H1 (cell line): ENCODE data around the gene MCMBP. TPM values are rescaled to one million over a fixed set of nuclear protein-coding genes. Genes with fewer than 3 reads are reported as not detected.

ENCODE experiments used
- CTCF ChIA-PET: fragments of 300-600 bp; sonication (Branson Sonifier 250); formaldehyde crosslinking; loops from one replicate; lab custom pipeline; 2021; ENCODE audit not compliant: partially characterized antibody; lab: Charles Lee
- POLR2A ChIA-PET: fragments of 300-600 bp; sonication (Branson Sonifier 250); formaldehyde crosslinking; loops from one replicate; lab custom pipeline; 2021; ENCODE audit warnings: inconsistent platforms; ENCODE audit not compliant: partially characterized antibody; lab: Charles Lee
- DNase-seq, 2 experiments: peaks; one replicate each; pipeline versions ENCODE4 v3.0.0 to v3.0.0-alpha.2; 2010 to 2022; ENCODE audit warnings: low spot score in 2 of 2, low read depth in 1 of 2, mixed read lengths in 1 of 2
- FAIRE-seq: peaks from 2 replicates; lab custom pipeline; 2011; peaks lifted over from hg19 to GRCh38; lab: Jason Lieb, UNC
- H2AFZ ChIP-seq: 2 replicates; pipeline ENCODE4 v1.8.1; 2012; ENCODE audit warnings: low read length, inconsistent platforms
- H2AK5ac ChIP-seq: 2 replicates; pipeline ENCODE4 v1.6.1; 2013; ENCODE audit warnings: low read depth, low read length
- H2BK120ac ChIP-seq: replicated peaks from 2 replicates; pipeline ENCODE3; 2013; ENCODE audit warnings: low read depth, low read length, inconsistent platforms
- H2BK12ac ChIP-seq: 2 replicates; pipeline ENCODE4 v1.6.1; 2013; ENCODE audit warnings: low read depth, low read length
- H2BK15ac ChIP-seq: 2 replicates; pipeline ENCODE4 v1.6.1; 2013; ENCODE audit warnings: low read length
- H2BK20ac ChIP-seq: 2 replicates; pipeline ENCODE4 v1.6.1; 2013; ENCODE audit warnings: low read length
- H2BK5ac ChIP-seq: 2 replicates; pipeline ENCODE4 v1.6.1; 2013; ENCODE audit warnings: low read depth, low read length
- H3K14ac ChIP-seq: 2 replicates; pipeline ENCODE4 v1.6.1; 2013; ENCODE audit warnings: inconsistent platforms; ENCODE audit not compliant: insufficient read length
- H3K18ac ChIP-seq: 2 replicates; pipeline ENCODE4 v1.6.1; 2013; ENCODE audit warnings: low read length; ENCODE audit errors: extremely low read depth
- H3K23ac ChIP-seq: 2 replicates; pipeline ENCODE4 v1.6.1; 2013; ENCODE audit warnings: inconsistent platforms; ENCODE audit not compliant: insufficient read length
- H3K23me2 ChIP-seq: 2 replicates; pipeline ENCODE4 v1.6.1; 2013; ENCODE audit warnings: low read depth, low read length
- H3K27ac ChIP-seq: 2 replicates; pipeline ENCODE4 v1.6.1; 2011; ENCODE audit warnings: low read depth, low read length, inconsistent platforms
- H3K27me3 ChIP-seq, 4 experiments: replicated peaks in 1 of 4; 1 replicate in 1 of 4; 2 replicates in 3 of 4; pipeline versions ENCODE4 v1.6.1 to v1.8.1; 2011 to 2013; ENCODE audit warnings: low read length in 3 of 4, mild to moderate bottlenecking in 3 of 4, inconsistent platforms in 2 of 4, mixed read lengths in 2 of 4, moderate library complexity in 1 of 4; ENCODE audit not compliant: control insufficient read depth in 3 of 4, insufficient read depth in 3 of 4; ENCODE audit errors: extremely low read depth in 1 of 4
- H3K36me3 ChIP-seq, 4 experiments: 2 replicates each; pipeline versions ENCODE4 v1.6.1 to v1.8.1; 2011 to 2013; ENCODE audit warnings: mild to moderate bottlenecking in 4 of 4, low read length in 3 of 4, moderate library complexity in 2 of 4, control low read depth in 1 of 4, inconsistent platforms in 1 of 4; ENCODE audit not compliant: insufficient read depth in 4 of 4, control insufficient read depth in 2 of 4
- H3K4ac ChIP-seq: replicated peaks from 2 replicates; pipeline ENCODE3; 2013; ENCODE audit warnings: low read length, low read depth, mixed read lengths, inconsistent platforms; ENCODE audit not compliant: insufficient read length
- H3K4me1 ChIP-seq, 4 experiments: replicated peaks in 1 of 4; 1 replicate in 1 of 4; 2 replicates in 3 of 4; pipeline versions ENCODE4 v1.6.1 to v1.8.1; 2011 to 2013; ENCODE audit warnings: low read length in 3 of 4, inconsistent platforms in 2 of 4, mixed read lengths in 1 of 4; ENCODE audit not compliant: insufficient read depth in 4 of 4, control insufficient read depth in 3 of 4
- H3K4me2 ChIP-seq, 2 experiments: 2 replicates each; pipeline versions ENCODE4 v1.6.1 to v1.8.1; 2011 to 2013; ENCODE audit warnings: low read depth in 2 of 2, low read length in 2 of 2, control low read depth in 1 of 2, inconsistent platforms in 1 of 2, mild to moderate bottlenecking in 1 of 2; ENCODE audit not compliant: insufficient read depth in 1 of 2
- H3K4me3 ChIP-seq, 4 experiments: fragments of 200-600, 300-600 bp in 1 of 4; sonication (generic), shearing (Covaris generic), sonication (Bioruptor Twin) in 1 of 4; 2 replicates each; pipeline versions ENCODE4 v1.5.1 to v1.8.1; 2011 to 2016; ENCODE audit warnings: low read length in 4 of 4, low read depth in 3 of 4, control low read depth in 2 of 4, inconsistent platforms in 2 of 4, mild to moderate bottlenecking in 2 of 4, mixed read lengths in 1 of 4, moderate library complexity in 1 of 4; ENCODE audit not compliant: insufficient read depth in 2 of 4; ENCODE audit errors: extremely low read depth in 1 of 4
- H3K56ac ChIP-seq: replicated peaks from 2 replicates; pipeline ENCODE3; 2013; ENCODE audit warnings: low read depth, mild to moderate bottlenecking, mixed read lengths, low read length, inconsistent platforms; ENCODE audit not compliant: insufficient read length
- H3K79me1 ChIP-seq: 2 replicates; pipeline ENCODE4 v1.6.1; 2013; ENCODE audit warnings: low read depth, low read length, control low read depth
- H3K79me2 ChIP-seq, 2 experiments: 2 replicates each; pipeline versions ENCODE4 v1.6.1 to v1.8.1; 2012 to 2013; ENCODE audit warnings: low read length in 2 of 2, mild to moderate bottlenecking in 2 of 2, inconsistent platforms in 1 of 2; ENCODE audit not compliant: insufficient read depth in 2 of 2, control insufficient read depth in 1 of 2
- H3K9ac ChIP-seq, 4 experiments: replicated peaks in 1 of 4; 1 replicate in 1 of 4; 2 replicates in 3 of 4; pipeline versions ENCODE4 v1.6.1 to v1.8.1; 2011 to 2013; ENCODE audit warnings: low read depth in 3 of 4, low read length in 3 of 4, control low read depth in 2 of 4, mild to moderate bottlenecking in 2 of 4, moderate library complexity in 2 of 4, inconsistent platforms in 1 of 4; ENCODE audit errors: extremely low read depth in 1 of 4
- H3K9me3 ChIP-seq, 2 experiments: 2 replicates each; pipeline versions ENCODE4 v1.6.1 to v1.8.1; 2012 to 2013; ENCODE audit warnings: mild to moderate bottlenecking in 2 of 2, moderate library complexity in 2 of 2, control low read depth in 1 of 2, inconsistent platforms in 1 of 2, low read depth in 1 of 2, low read length in 1 of 2, mixed read lengths in 1 of 2; ENCODE audit not compliant: insufficient read depth in 2 of 2
- H4K20me1 ChIP-seq, 2 experiments: replicated peaks in 1 of 2; 2 replicates each; pipeline versions ENCODE3 to v1.8.1; 2011 to 2013; ENCODE audit warnings: inconsistent platforms in 2 of 2, low read length in 2 of 2, mild to moderate bottlenecking in 1 of 2; ENCODE audit not compliant: insufficient read depth in 2 of 2, control insufficient read depth in 1 of 2
- H4K5ac ChIP-seq: 2 replicates; pipeline ENCODE4 v1.6.1; 2013; ENCODE audit warnings: low read length, low read depth, mixed read lengths, inconsistent platforms; ENCODE audit not compliant: insufficient read length
- H4K8ac ChIP-seq: 2 replicates; pipeline ENCODE4 v1.8.0; 2013; ENCODE audit warnings: mild to moderate bottlenecking, moderate library complexity, low read length, inconsistent platforms; ENCODE audit not compliant: insufficient read depth; ENCODE audit errors: extremely low read depth
- H4K91ac ChIP-seq: replicated peaks from 2 replicates; pipeline ENCODE3; 2013; ENCODE audit warnings: low read length, mixed read lengths, inconsistent platforms; ENCODE audit not compliant: insufficient read length
- EP300 ChIP-seq, 2 experiments: IDR thresholded peaks; 1 replicate in 1 of 2; 2 replicates in 1 of 2; pipeline ENCODE4 v1.6.1; 2011 to 2012; ENCODE audit warnings: low read depth in 2 of 2, low read length in 2 of 2, mild to moderate bottlenecking in 2 of 2, borderline replicate concordance in 1 of 2, inconsistent platforms in 1 of 2, moderate library complexity in 1 of 2
- HDAC2 ChIP-seq, 2 experiments: fragments of 300-600 bp in 1 of 2; sonication (generic) in 1 of 2; IDR thresholded peaks; 2 replicates each; pipeline ENCODE4 v1.6.1; 2011 to 2012; ENCODE audit warnings: low read depth in 2 of 2, low read length in 2 of 2, mild to moderate bottlenecking in 2 of 2, moderate library complexity in 2 of 2, borderline replicate concordance in 1 of 2, inconsistent platforms in 1 of 2
- JUND ChIP-seq: IDR thresholded peaks from 2 replicates; pipeline ENCODE4 v1.6.1; 2011; ENCODE audit warnings: mild to moderate bottlenecking, improper control_type of control experiment, low read length
- NRF1 ChIP-seq: IDR thresholded peaks from 2 replicates; pipeline ENCODE4 v1.6.1; 2011; ENCODE audit warnings: mild to moderate bottlenecking, low read depth, low read length, improper control_type of control experiment
- RAD21 ChIP-seq, 2 experiments: IDR thresholded peaks in 1 of 2; conservative IDR thresholded peaks in 1 of 2; 2 replicates each; pipeline ENCODE4 v1.6.1; 2011; ENCODE audit warnings: low read depth in 2 of 2, low read length in 2 of 2, improper control_type of control experiment in 1 of 2, inconsistent platforms in 1 of 2, mild to moderate bottlenecking in 1 of 2, moderate library complexity in 1 of 2
- RBBP5 ChIP-seq: IDR thresholded peaks from 2 replicates; pipeline ENCODE4 v1.7.1; 2012; ENCODE audit warnings: low read depth, mild to moderate bottlenecking, inconsistent platforms, low read length, moderate library complexity, borderline replicate concordance
- RNF2 ChIP-seq: fragments of 200-900, 300-1000 bp; sonication (generic); IDR thresholded peaks from 2 replicates; pipeline ENCODE4 v1.7.1; 2016; ENCODE audit warnings: borderline replicate concordance, low read depth, mild to moderate bottlenecking, antibody characterized with exemption, low read length; ENCODE audit not compliant: poor library complexity, severe bottlenecking; ENCODE audit errors: missing control alignments
- RXRA ChIP-seq: IDR thresholded peaks from 2 replicates; pipeline ENCODE4 v1.6.1; 2011; ENCODE audit warnings: low read depth, mild to moderate bottlenecking, low read length, moderate library complexity; ENCODE audit not compliant: insufficient read depth
- SIN3A ChIP-seq, 2 experiments: IDR thresholded peaks in 1 of 2; conservative IDR thresholded peaks in 1 of 2; 2 replicates each; pipeline ENCODE4 v1.6.1; 2011 to 2012; ENCODE audit warnings: low read length in 2 of 2, improper control_type of control experiment in 1 of 2, low read depth in 1 of 2, mild to moderate bottlenecking in 1 of 2
- SP2 ChIP-seq: IDR thresholded peaks from 2 replicates; pipeline ENCODE4 v1.6.1; 2012; ENCODE audit warnings: mild to moderate bottlenecking, low read length, inconsistent platforms
- WGBS, 2 experiments: shearing (Covaris generic) in 1 of 2; methylation state at CpG; one replicate each; pipeline versions ENCODE4 v1.1.6 to v1.1.7; 2013 to 2015; ENCODE audit warnings: low lambda C conversion rate in 2 of 2, mixed read lengths in 2 of 2, inconsistent platforms in 1 of 2, low coverage in 1 of 2, missing lambda C conversion rate in 1 of 2; ENCODE audit not compliant: insufficient replicate concordance in 2 of 2, insufficient coverage in 1 of 2, insufficient read length in 1 of 2; ENCODE audit errors: extremely low coverage in 1 of 2, missing lambda C conversion rate in 1 of 2; 5-methylcytosine and 5-hydroxymethylcytosine counted together
- polyA plus RNA-seq, 7 experiments: library from polyadenylated mRNA; depleted of rRNA in 3 of 7; stranded (reverse) in 5 of 7; unstranded in 2 of 7; fragments of >200 nt in 5 of 7; fragments of 200-250 nt in 2 of 7; gene quantifications; 1 replicate in 5 of 7; 2 replicates in 1 of 7; 4 replicates in 1 of 7; pipeline versions ENCODE4 v1.2.1 to v1.2.3, GENCODE V29; 2011 to 2013; ENCODE audit warnings: missing spikeins in 2 of 7, mixed read lengths in 2 of 7
- total RNA-seq: library from RNA; stranded (reverse); fragmentation: NEBNext Ultra II Directional; extraction: Animal tissue kit (Norgen Biotek cat#: 25700); gene quantifications from 2 replicates; pipeline ENCODE4 v1.2.1, GENCODE V29; 2021
- TF ChIP-seq, protein P1 (sequence below): IDR thresholded peaks from 2 replicates; pipeline ENCODE4 v1.6.1; 2011; ENCODE audit warnings: low read length, improper control_type of control experiment

MCMBP gene
- total and polyA plus RNA-seq, 2 of the 8 experiments (the other 6 are each of a cell fraction or from before 2014, with no cell fraction given) = 67.3 to 81.7 TPM

- peaks cover 11 to 90% (median 50%) of the 10 kb centered on the region in 4 experiments for H3K36me3 ChIP-seq
- H3K9ac ChIP-seq = no peak overlapping the region
- H3K14ac ChIP-seq = no peak overlapping the region
- no peak overlapping the region for H3K27ac ChIP-seq
- no peak overlapping the region for H3K18ac ChIP-seq
- H3K4me1 ChIP-seq = no peaks in the 10 kb centered on the region
- WGBS, 2 experiments = 90% methylated on average over 11 of the region's 11 CpGs; no CpG with 5 or more reads in 1 of the 2 experiments
- H4K5ac ChIP-seq = no peak overlapping the region
- H4K8ac ChIP-seq = no peak overlapping the region
- no peak overlapping the region for H3K4ac ChIP-seq
- no peaks in the 10 kb centered on the region for H3K23me2 ChIP-seq
- no peaks in the 10 kb centered on the region; the same call in 1 of the 2 replicates for H3K79me1 ChIP-seq
- H3K4me2 ChIP-seq = no peak overlapping the region
- peaks cover under 1 to 2% of the 10 kb centered on the region in 2 experiments for H4K20me1 ChIP-seq
- no peaks in the 10 kb centered on the region for H3K27me3 ChIP-seq
- H2BK20ac ChIP-seq = no peak overlapping the region
- no peak overlapping the region for H2AFZ ChIP-seq
- ChIA-PET CTCF (interaction anchor here (0.5 to 2.2 kb wide), 6 partner anchors 10 to 1263 kb away, joined by 3 to 18 read pairs (median 4); no protein-coding TSS in a partner anchor), POLR2A (interaction anchor here (1.5 to 2.3 kb wide), 2 partner anchors 13 to 41 kb away, joined by 4 to 10 read pairs; partner anchors contain the start of gene MCMBP)
- no peak overlapping the region for H2BK5ac ChIP-seq
- H3K79me2 ChIP-seq = no peaks in the 10 kb centered on the region
- H2AK5ac ChIP-seq = no peak overlapping the region
- DNase-seq = no peak
- FAIRE-seq = no peak
- no peak overlapping the region for H2BK15ac ChIP-seq
- no peak overlapping the region for H2BK12ac ChIP-seq
- H3K9me3 ChIP-seq = no peaks in the 10 kb centered on the region
- H2BK120ac ChIP-seq = no peak overlapping the region
- no peak overlapping the region for H3K4me3 ChIP-seq
- no peak overlapping the region for H3K56ac ChIP-seq
- H4K91ac ChIP-seq = no peak overlapping the region
- no peak overlapping the region for H3K23ac ChIP-seq
- TF ChIP-seq RNF2 (no peak), EP300 (IDR thresholded peaks at IDR 0.05; ENCODE audit: borderline replicate concordance in 1 of 2, low read depth in 2 of 2, low read length in 2 of 2) (no peak), SP2 (no peak), RAD21 (IDR thresholded peaks at IDR 0.05 in 1 of 2, conservative IDR thresholded peaks at IDR 0.05 in 1 of 2; ENCODE audit: low read depth in 2 of 2, low read length in 2 of 2) (no peak), HDAC2 (IDR thresholded peaks at IDR 0.05; ENCODE audit: borderline replicate concordance in 1 of 2, low read depth in 2 of 2, low read length in 2 of 2) (no peak), JUND (no peak), RBBP5 (no peak), NRF1 (no peak), SIN3A (conservative IDR thresholded peaks at IDR 0.05 in 1 of 2, IDR thresholded peaks at IDR 0.05 in 1 of 2; ENCODE audit: low read depth in 1 of 2, low read length in 2 of 2) (no peak), RXRA (no peak)
- TF ChIP-seq, protein P1, sequence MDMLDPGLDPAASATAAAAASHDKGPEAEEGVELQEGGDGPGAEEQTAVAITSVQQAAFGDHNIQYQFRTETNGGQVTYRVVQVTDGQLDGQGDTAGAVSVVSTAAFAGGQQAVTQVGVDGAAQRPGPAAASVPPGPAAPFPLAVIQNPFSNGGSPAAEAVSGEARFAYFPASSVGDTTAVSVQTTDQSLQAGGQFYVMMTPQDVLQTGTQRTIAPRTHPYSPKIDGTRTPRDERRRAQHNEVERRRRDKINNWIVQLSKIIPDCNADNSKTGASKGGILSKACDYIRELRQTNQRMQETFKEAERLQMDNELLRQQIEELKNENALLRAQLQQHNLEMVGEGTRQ = no peak
These were observed 41.0 kb downstream of the MCMBP start for GRCh38 chr10:119831656-119832055.
